ENCODE results near the gene DMPK.

The DMPK gene

GRCh38 chr19:45782162-45782691 is at the start of gene DMPK:
Gene DMPK (minus strand): TSS chr19:45782490. CDS start chr19:45782352, 138 bp downstream.
- DNase-seq (ENCODE audit: low read depth), result no peak

- DNase-seq (ENCODE audit: low read depth), result no peak
Observed at GRCh38 chr19:45828945-45829344, 46.7 kb upstream of the DMPK start.

GRCh38 chr19:45828523-45828922 is 46.2 kb upstream of the DMPK start:
- no peak for DNase-seq (ENCODE audit: low read depth)

- no peak for DNase-seq (ENCODE audit: low read depth)
Observed at GRCh38 chr19:45827459-45828093, 45.3 kb upstream of the DMPK start.

- DNase-seq (ENCODE audit: low read depth), result no peak
Observed at GRCh38 chr19:45826934-45827333, 44.6 kb upstream of the DMPK start.

GRCh38 chr19:45825917-45826893 is 43.9 kb upstream of the DMPK start:
- DNase-seq (ENCODE audit: low read depth), result no peak

GRCh38 chr19:45825263-45825605 is 42.9 kb upstream of the DMPK start:
- no peak for DNase-seq (ENCODE audit: low read depth)

- no peak for DNase-seq (ENCODE audit: low read depth)
Observed at GRCh38 chr19:45824531-45825262, 42.4 kb upstream of the DMPK start.

GRCh38 chr19:45824041-45824471 is 41.8 kb upstream of the DMPK start:
- no peak for DNase-seq (ENCODE audit: low read depth)

- no peak for DNase-seq (ENCODE audit: low read depth)
Observed at GRCh38 chr19:45823182-45823581, 40.9 kb upstream of the DMPK start.

- DNase-seq (ENCODE audit: low read depth), result no peak
Observed at GRCh38 chr19:45822716-45823115, 40.4 kb upstream of the DMPK start.

GRCh38 chr19:45821570-45821969 is 39.3 kb upstream of the DMPK start:
- DNase-seq (ENCODE audit: low read depth), result no peak

GRCh38 chr19:45821103-45821521 is 38.8 kb upstream of the DMPK start:
- DNase-seq (ENCODE audit: low read depth), result no peak

- DNase-seq (ENCODE audit: low read depth), result no peak
Observed at GRCh38 chr19:45820413-45821102, 38.3 kb upstream of the DMPK start.

- no peak for DNase-seq (ENCODE audit: low read depth)
Observed at GRCh38 chr19:45819769-45820168, 37.5 kb upstream of the DMPK start.

- no peak for DNase-seq (ENCODE audit: low read depth)
Observed at GRCh38 chr19:45817725-45818301, 35.5 kb upstream of the DMPK start.

- DNase-seq (ENCODE audit: low read depth), result peak; percentile 83
Observed at GRCh38 chr19:45817010-45817724, 34.9 kb upstream of the DMPK start.

GRCh38 chr19:45816236-45817009 is 34.1 kb upstream of the DMPK start:
- DNase-seq (ENCODE audit: low read depth), result no peak

GRCh38 chr19:45815481-45816216 is 33.4 kb upstream of the DMPK start:
- no peak for DNase-seq (ENCODE audit: low read depth)
